Measurements from ENCODE around the gene RBMS1.
A peak's percentile ranks its signal among the peaks of the same experiment; 100 is the strongest.

RBMS1 gene

GRCh38 chr2:160308476-160308875, 185.1 kb downstream of the RBMS1 start:
- TF ChIP-seq SPI1 (IDR thresholded peaks at IDR 0.05; ENCODE audit: borderline replicate concordance, low read depth) (no peak), GABPA (IDR thresholded peaks at IDR 0.05; ENCODE audit: low read depth) (no peak), POLR2AphosphoS5 (IDR thresholded peaks at IDR 0.05; ENCODE audit: low read depth) (no peak)
- TF ChIP-seq, protein P1, sequence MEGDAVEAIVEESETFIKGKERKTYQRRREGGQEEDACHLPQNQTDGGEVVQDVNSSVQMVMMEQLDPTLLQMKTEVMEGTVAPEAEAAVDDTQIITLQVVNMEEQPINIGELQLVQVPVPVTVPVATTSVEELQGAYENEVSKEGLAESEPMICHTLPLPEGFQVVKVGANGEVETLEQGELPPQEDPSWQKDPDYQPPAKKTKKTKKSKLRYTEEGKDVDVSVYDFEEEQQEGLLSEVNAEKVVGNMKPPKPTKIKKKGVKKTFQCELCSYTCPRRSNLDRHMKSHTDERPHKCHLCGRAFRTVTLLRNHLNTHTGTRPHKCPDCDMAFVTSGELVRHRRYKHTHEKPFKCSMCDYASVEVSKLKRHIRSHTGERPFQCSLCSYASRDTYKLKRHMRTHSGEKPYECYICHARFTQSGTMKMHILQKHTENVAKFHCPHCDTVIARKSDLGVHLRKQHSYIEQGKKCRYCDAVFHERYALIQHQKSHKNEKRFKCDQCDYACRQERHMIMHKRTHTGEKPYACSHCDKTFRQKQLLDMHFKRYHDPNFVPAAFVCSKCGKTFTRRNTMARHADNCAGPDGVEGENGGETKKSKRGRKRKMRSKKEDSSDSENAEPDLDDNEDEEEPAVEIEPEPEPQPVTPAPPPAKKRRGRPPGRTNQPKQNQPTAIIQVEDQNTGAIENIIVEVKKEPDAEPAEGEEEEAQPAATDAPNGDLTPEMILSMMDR (IDR thresholded peaks at IDR 0.05; ENCODE audit: insufficient read depth, low read length) = no peak
- TF ChIP-seq, protein P2, sequence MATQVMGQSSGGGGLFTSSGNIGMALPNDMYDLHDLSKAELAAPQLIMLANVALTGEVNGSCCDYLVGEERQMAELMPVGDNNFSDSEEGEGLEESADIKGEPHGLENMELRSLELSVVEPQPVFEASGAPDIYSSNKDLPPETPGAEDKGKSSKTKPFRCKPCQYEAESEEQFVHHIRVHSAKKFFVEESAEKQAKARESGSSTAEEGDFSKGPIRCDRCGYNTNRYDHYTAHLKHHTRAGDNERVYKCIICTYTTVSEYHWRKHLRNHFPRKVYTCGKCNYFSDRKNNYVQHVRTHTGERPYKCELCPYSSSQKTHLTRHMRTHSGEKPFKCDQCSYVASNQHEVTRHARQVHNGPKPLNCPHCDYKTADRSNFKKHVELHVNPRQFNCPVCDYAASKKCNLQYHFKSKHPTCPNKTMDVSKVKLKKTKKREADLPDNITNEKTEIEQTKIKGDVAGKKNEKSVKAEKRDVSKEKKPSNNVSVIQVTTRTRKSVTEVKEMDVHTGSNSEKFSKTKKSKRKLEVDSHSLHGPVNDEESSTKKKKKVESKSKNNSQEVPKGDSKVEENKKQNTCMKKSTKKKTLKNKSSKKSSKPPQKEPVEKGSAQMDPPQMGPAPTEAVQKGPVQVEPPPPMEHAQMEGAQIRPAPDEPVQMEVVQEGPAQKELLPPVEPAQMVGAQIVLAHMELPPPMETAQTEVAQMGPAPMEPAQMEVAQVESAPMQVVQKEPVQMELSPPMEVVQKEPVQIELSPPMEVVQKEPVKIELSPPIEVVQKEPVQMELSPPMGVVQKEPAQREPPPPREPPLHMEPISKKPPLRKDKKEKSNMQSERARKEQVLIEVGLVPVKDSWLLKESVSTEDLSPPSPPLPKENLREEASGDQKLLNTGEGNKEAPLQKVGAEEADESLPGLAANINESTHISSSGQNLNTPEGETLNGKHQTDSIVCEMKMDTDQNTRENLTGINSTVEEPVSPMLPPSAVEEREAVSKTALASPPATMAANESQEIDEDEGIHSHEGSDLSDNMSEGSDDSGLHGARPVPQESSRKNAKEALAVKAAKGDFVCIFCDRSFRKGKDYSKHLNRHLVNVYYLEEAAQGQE (IDR thresholded peaks at IDR 0.05; ENCODE audit: insufficient replicate concordance, low read depth) = no peak
- no peak overlapping the region for H3K27ac ChIP-seq (replicated peaks)
- H3K4me3 ChIP-seq (replicated peaks; ENCODE audit: insufficient read depth, low read length) = no peak overlapping the region
- no peak for DNase-seq (ENCODE audit: low read depth in 1 of 2, low spot score in 1 of 2)
- no peaks in the 10 kb centered on the region for H3K27me3 ChIP-seq (ENCODE audit: insufficient read depth, poor library complexity, severe bottlenecking)

DNA sequence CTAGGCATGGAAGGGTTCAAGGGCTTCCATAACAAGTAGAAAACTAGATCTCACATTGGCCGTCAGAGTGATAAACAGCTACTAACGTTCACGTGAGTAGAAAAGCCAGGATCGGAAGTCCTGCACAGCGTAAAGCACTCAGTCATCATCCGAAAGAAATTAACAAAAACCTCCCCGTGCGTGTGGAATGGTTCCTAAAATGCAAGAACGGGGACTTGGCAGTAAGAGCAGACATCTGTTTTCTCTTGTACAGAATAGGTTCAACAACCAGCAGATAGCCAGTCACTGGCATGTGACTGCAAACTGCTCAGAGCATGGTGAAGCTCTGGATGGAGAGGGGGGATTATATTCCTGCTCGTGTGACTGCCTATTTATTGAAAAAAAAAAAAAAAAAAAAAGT, 186.6 kb downstream of the RBMS1 start:
- TF ChIP-seq, protein P2 (IDR thresholded peaks at IDR 0.05; ENCODE audit: insufficient replicate concordance, low read depth) = no peak
- TF ChIP-seq, protein P1 (IDR thresholded peaks at IDR 0.05; ENCODE audit: insufficient read depth, low read length) = no peak
- TF ChIP-seq GABPA (IDR thresholded peaks at IDR 0.05; ENCODE audit: low read depth) = no peak
- Histone ChIP-seq H3K27me3 (ENCODE audit: insufficient read depth, poor library complexity, severe bottlenecking) (no peaks in the 10 kb centered on the region), H3K27ac (replicated peaks) (no peak overlapping the region), H3K4me3 (replicated peaks; ENCODE audit: insufficient read depth, low read length) (no peak overlapping the region)
- DNase-seq (ENCODE audit: low read depth in 1 of 2, low spot score in 1 of 2) = no peak

DNA sequence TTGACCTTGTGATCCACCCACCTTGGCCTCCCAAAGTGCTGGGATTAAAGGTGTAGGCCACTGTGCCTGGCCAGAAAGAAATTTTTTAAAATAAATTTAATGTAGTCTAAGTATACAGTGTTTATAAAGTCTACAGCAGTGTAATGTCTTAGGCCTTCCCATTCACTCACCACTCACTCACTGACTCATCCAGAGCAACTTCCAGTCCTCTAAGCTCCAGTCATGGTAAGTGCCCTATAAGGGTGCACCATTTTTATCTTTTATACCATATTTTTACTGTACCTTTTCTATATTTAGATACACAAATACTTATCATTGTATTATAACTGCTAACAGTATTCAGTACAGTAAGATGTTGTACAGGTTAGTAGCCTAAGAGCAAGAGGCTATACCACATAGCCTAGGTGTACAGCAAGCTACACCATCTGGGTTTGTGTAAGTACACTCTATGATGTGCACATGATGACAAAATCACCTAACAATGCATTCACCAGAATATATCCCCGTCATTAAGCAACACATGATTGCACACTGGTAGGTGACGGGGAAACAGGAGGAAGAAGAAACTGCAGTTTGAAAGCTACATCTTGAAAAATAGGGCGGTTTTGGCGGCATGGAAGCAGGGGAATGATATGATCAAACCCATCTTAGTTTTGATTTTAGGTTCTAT, 188.4 kb downstream of the RBMS1 start:
- Histone ChIP-seq H3K27me3 (ENCODE audit: insufficient read depth, poor library complexity, severe bottlenecking) (no peaks in the 10 kb centered on the region), H3K27ac (replicated peaks) (no peak overlapping the region), H3K4me3 (replicated peaks; ENCODE audit: insufficient read depth, low read length) (no peak overlapping the region)
- TF ChIP-seq, protein P1 (IDR thresholded peaks at IDR 0.05; ENCODE audit: insufficient read depth, low read length) = no peak
- TF ChIP-seq SPI1 (IDR thresholded peaks at IDR 0.05; ENCODE audit: borderline replicate concordance, low read depth) = no peak
- TF ChIP-seq, protein P2 (IDR thresholded peaks at IDR 0.05; ENCODE audit: insufficient replicate concordance, low read depth) = no peak
- no peak for TF ChIP-seq POLR2AphosphoS5 (IDR thresholded peaks at IDR 0.05; ENCODE audit: low read depth)
- no peak for TF ChIP-seq GABPA (IDR thresholded peaks at IDR 0.05; ENCODE audit: low read depth)
- peak in 1 of 2 experiments; percentile 69 for DNase-seq (ENCODE audit: low read depth in 1 of 2, low spot score in 1 of 2)

All from HL-60 (cell line).